ENCODE results near the gene ZNF185.
A peak's percentile ranks its signal among the peaks of the same experiment; 100 is the strongest.

Gene ZNF185

DNA sequence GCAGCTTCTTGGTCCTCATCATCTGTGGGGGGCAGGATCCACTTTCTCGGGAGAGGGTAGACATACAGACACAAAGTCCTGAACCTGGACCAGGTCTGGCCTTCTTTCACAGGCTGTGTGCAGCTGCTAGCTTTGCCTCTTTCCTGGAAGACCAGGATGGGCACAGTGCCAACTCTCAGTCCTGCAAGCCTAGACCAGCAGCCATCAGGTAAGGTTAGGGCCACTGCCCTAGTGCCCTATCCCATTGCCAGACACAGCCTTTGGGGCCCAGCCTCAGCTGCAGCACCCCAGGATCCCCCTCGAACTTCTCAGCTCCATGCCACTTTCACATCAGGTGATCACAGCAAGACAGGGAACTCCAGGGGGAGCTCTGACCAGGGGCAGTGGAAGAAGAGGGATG is 38.4 kb downstream of the ZNF185 start:
- Histone ChIP-seq H3K4me2 (ENCODE audit: insufficient read depth, low read length) (no peak overlapping the region), H3K36me3 (ENCODE audit: insufficient read depth, low read length) (no peaks in the 10 kb centered on the region), H3K79me2 (ENCODE audit: insufficient read depth, low read length) (no peaks in the 10 kb centered on the region), H3K27ac (ENCODE audit: low read length) (no peak overlapping the region), H3K4me3 (ENCODE audit: low read depth in 1 of 2, low read length in 2 of 2) (no peak overlapping the region), H3K9me3 (ENCODE audit: insufficient read depth, low read length, severe bottlenecking) (no peaks in the 10 kb centered on the region), H2AFZ (ENCODE audit: low read depth, low read length) (no peak overlapping the region), H3K27me3 (ENCODE audit: insufficient read depth, low read length, poor library complexity) (no peaks in the 10 kb centered on the region), H4K20me1 (ENCODE audit: insufficient read depth, low read length) (no peaks in the 10 kb centered on the region), H3K9ac (ENCODE audit: low read depth, low read length) (no peak overlapping the region), H3K4me1 (ENCODE audit: insufficient read depth, low read length) (peaks cover 10% of the 10 kb centered on the region; the same call in 1 of the 2 replicates)
- ATAC-seq (ENCODE audit: insufficient read depth, low read depth) (no peak), DNase-seq (no peak)
- TF ChIP-seq EZH2 (IDR thresholded peaks at IDR 0.05; ENCODE audit: borderline replicate concordance, low read depth, low read length, severe bottlenecking), result no peak
- TF ChIP-seq, protein P1, sequence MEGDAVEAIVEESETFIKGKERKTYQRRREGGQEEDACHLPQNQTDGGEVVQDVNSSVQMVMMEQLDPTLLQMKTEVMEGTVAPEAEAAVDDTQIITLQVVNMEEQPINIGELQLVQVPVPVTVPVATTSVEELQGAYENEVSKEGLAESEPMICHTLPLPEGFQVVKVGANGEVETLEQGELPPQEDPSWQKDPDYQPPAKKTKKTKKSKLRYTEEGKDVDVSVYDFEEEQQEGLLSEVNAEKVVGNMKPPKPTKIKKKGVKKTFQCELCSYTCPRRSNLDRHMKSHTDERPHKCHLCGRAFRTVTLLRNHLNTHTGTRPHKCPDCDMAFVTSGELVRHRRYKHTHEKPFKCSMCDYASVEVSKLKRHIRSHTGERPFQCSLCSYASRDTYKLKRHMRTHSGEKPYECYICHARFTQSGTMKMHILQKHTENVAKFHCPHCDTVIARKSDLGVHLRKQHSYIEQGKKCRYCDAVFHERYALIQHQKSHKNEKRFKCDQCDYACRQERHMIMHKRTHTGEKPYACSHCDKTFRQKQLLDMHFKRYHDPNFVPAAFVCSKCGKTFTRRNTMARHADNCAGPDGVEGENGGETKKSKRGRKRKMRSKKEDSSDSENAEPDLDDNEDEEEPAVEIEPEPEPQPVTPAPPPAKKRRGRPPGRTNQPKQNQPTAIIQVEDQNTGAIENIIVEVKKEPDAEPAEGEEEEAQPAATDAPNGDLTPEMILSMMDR (IDR thresholded peaks at IDR 0.05; ENCODE audit: borderline replicate concordance, extremely low read depth, low read length, poor library complexity, severe bottlenecking), result no peak

DNA sequence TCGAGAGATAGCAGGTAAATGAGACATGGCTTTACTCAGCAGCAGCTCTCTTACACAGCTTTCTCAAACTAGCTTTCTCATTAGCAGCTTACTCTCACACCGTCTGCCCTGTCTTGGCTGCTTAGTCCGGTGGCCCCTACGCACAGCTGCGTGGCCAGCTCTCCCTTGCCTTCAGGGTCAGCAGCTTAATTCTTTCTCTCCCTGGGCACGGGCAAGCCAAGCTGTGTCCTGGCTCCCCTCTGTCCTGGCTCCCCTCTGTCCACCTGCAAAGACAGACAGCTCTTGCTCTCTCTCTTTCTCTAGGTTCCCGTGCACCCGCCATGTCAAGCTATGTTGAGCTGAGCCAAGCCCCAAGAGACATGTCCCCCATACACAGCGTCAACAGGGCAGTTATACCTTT is 39.4 kb downstream of the ZNF185 start:
- Histone ChIP-seq H3K9ac (ENCODE audit: low read depth, low read length) (no peak overlapping the region), H3K27ac (ENCODE audit: low read length) (no peak overlapping the region), H3K36me3 (ENCODE audit: insufficient read depth, low read length) (no peaks in the 10 kb centered on the region), H3K4me3 (ENCODE audit: low read depth in 1 of 2, low read length in 2 of 2) (no peak overlapping the region), H2AFZ (ENCODE audit: low read depth, low read length) (no peak overlapping the region), H3K79me2 (ENCODE audit: insufficient read depth, low read length) (no peaks in the 10 kb centered on the region), H3K4me2 (ENCODE audit: insufficient read depth, low read length) (no peak overlapping the region), H3K27me3 (ENCODE audit: insufficient read depth, low read length, poor library complexity) (no peaks in the 10 kb centered on the region), H3K9me3 (ENCODE audit: insufficient read depth, low read length, severe bottlenecking) (no peaks in the 10 kb centered on the region), H3K4me1 (ENCODE audit: insufficient read depth, low read length) (peaks cover 15% of the 10 kb centered on the region), H4K20me1 (ENCODE audit: insufficient read depth, low read length) (no peaks in the 10 kb centered on the region)
- no peak for DNase-seq
- no peak for ATAC-seq (ENCODE audit: insufficient read depth, low read depth)
- no peak for TF ChIP-seq EZH2 (IDR thresholded peaks at IDR 0.05; ENCODE audit: borderline replicate concordance, low read depth, low read length, severe bottlenecking)
- TF ChIP-seq, protein P1 (IDR thresholded peaks at IDR 0.05; ENCODE audit: borderline replicate concordance, extremely low read depth, low read length, poor library complexity, severe bottlenecking), result no peak

DNA sequence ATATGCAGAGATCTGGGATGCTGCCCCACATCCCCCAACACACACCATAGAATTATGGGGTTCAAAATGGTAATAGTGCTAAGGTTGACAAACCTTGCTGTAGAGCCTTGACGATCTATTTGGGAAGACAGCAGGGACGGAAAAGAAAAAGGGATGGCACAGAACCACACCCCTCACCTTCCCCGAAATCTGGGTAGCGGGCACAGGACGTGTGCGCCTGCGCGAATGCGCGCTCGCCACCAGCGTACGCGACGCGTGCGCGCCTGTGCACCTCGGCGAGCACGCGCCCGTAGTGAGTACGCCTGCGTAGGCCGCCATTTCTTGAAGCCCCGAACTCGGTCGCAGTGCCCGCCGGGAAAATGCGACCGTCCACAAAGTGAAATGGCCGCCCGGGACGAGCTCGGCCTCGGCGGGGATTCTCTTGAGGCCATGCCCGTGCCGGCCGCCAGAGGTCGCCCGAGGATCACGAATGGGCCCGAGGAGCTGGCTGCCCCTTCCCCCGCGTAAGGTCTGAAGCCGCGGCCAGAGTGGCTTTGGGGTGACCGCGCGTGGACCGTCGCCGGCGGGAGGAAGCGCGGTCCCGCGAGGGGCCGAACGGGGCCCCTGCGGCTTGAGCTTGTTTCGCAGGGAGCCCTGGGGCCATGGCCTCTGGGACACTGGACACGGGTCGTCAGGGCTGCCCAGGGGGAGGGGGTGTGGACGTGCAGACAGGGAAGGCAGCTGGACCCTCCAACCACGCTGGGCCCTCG is 43.6 kb downstream of the ZNF185 start:
- peak overlapping the region; percentile 90 for H2AFZ ChIP-seq (ENCODE audit: low read depth, low read length)

More for the DNA sequence above, 43.6 kb downstream of the ZNF185 start:
- Histone ChIP-seq H3K27me3 (ENCODE audit: insufficient read depth, low read length, poor library complexity) (no peaks in the 10 kb centered on the region), H3K79me2 (ENCODE audit: insufficient read depth, low read length) (no peaks in the 10 kb centered on the region), H3K27ac (ENCODE audit: low read length) (peak overlapping the region; percentile 76), H3K9me3 (ENCODE audit: insufficient read depth, low read length, severe bottlenecking) (no peaks in the 10 kb centered on the region), H4K20me1 (ENCODE audit: insufficient read depth, low read length) (no peaks in the 10 kb centered on the region), H3K4me3 (ENCODE audit: low read depth in 1 of 2, low read length in 2 of 2) (peak overlapping the region; percentile 52 to 84; a peak in 3 of 4 replicates), H3K4me1 (ENCODE audit: insufficient read depth, low read length) (peaks cover 20% of the 10 kb centered on the region), H3K36me3 (ENCODE audit: insufficient read depth, low read length) (no peaks in the 10 kb centered on the region), H3K4me2 (ENCODE audit: insufficient read depth, low read length) (peak overlapping the region; percentile 87), H3K9ac (ENCODE audit: low read depth, low read length) (peak overlapping the region; percentile 67)
- TF ChIP-seq EZH2 (IDR thresholded peaks at IDR 0.05; ENCODE audit: borderline replicate concordance, low read depth, low read length, severe bottlenecking), result no peak
- TF ChIP-seq, protein P1 (IDR thresholded peaks at IDR 0.05; ENCODE audit: borderline replicate concordance, extremely low read depth, low read length, poor library complexity, severe bottlenecking), result peak; percentile 79
- peak; percentile 93 for ATAC-seq (ENCODE audit: insufficient read depth, low read depth)
- peak; percentile 89 for DNase-seq
